Right lobe of liver (tissue), 6 donors: ENCODE measurements around the gene ADI1. TPM values are rescaled to one million over a fixed set of nuclear protein-coding genes. Genes with fewer than 3 reads are reported as not detected.

ENCODE experiments used
- ATAC-seq, 4 donors: fragments of 200-7000 bp; cut with Tn5 transposase; one replicate each; pipeline ENCODE4 v1.9.1; 2020; ENCODE audit warnings: mild to moderate bottlenecking in 4 of 4, moderate library complexity in 4 of 4
- DNase-seq, 3 donors: peaks; one replicate each; pipeline ENCODE4 v3.0.0-alpha.2; 2020
- H3K27ac ChIP-seq, 3 donors: fragments of 200-600 bp; one replicate each; pipeline ENCODE4 v1.8.0; 2022
- H3K27me3 ChIP-seq, 2 donors: fragments of 200-600 bp; one replicate each; pipeline ENCODE4 v1.8.0; 2022
- H3K36me3 ChIP-seq, 4 donors: fragments of 200-600 bp; sonication (generic) in 1 of 4; one replicate each; pipeline versions ENCODE4 v1.5.1 to v1.8.0; 2017 to 2022; ENCODE audit warnings: control low read depth in 1 of 4
- H3K4me1 ChIP-seq, 4 donors: fragments of 200-600 bp; sonication (generic) in 1 of 4; one replicate each; pipeline versions ENCODE4 v1.5.1 to v1.8.0; 2017 to 2022; ENCODE audit warnings: control low read depth in 1 of 4
- H3K4me3 ChIP-seq, 3 donors: fragments of 200-600 bp; one replicate each; pipeline ENCODE4 v1.8.0; 2022
- H3K9me3 ChIP-seq, 4 donors: fragments of 200-600 bp; sonication (generic) in 1 of 4; one replicate each; pipeline versions ENCODE4 v1.5.1 to v1.8.0; 2017 to 2022; ENCODE audit warnings: control low read depth in 1 of 4
- CTCF ChIP-seq, 4 donors: fragments of 200-600 bp in 3 of 4; fragments of 450-650 bp in 1 of 4; IDR thresholded peaks; one replicate each; pipeline versions ENCODE4 v1.5.1 to v1.8.0; 2016 to 2022; ENCODE audit warnings: antibody characterized with exemption in 4 of 4, mild to moderate bottlenecking in 2 of 4
- POLR2A ChIP-seq: fragments of 450-650 bp; IDR thresholded peaks from one replicate; pipeline ENCODE4 v1.6.1; 2017; ENCODE audit warnings: antibody characterized with exemption, mild to moderate bottlenecking
- WGBS: methylation state at CpG from one replicate; pipeline ENCODE4 v1.1.6; 2018; ENCODE audit warnings: low coverage, low lambda C conversion rate; ENCODE audit not compliant: insufficient coverage; ENCODE audit errors: missing lambda C conversion rate; 5-methylcytosine and 5-hydroxymethylcytosine counted together
- intact Hi-C, 2 donors: fragments of 100-400 bp; cut with DNase I; formaldehyde crosslinking; loops; one replicate each; pipeline versions ENCODE4 v1.11.2 to v1.14.1; 2022
- total RNA-seq, 6 experiments: library from RNA; depleted of rRNA in 2 of 6; stranded (reverse); fragments of >200 nt in 2 of 6; fragmentation: NEBNext Ultra II Directional in 3 of 6; extraction: Animal tissue kit (Norgen Biotek cat#: 25700) in 3 of 6; gene quantifications; one replicate each; pipeline versions ENCODE4 v1.1.0 to v1.2.4, GENCODE V29; 2016 to 2023
- donor health status: DM: no; HTN: yes; CAD: no.
- donor health status: DM: no; HTN: no; CAD: no.
- donor health status: DM: no; HTN: no; CAD: no.
- donor health status: DM: no; HTN: yes; CAD: no.
- donor health status: DM: no; HTN: yes; CAD: no.

ADI1 gene
- total RNA-seq, 6 experiments from 2014 or later, result 165 to 470 (median 246) TPM

GRCh38 chr2:3466966-3467365 is 52.4 kb downstream of the ADI1 start:
- Histone ChIP-seq H3K4me3 (no peak overlapping the region), H3K9me3 (no peaks in the 10 kb centered on the region), H3K36me3 (peaks cover 0 to 31% (median 7%) of the 10 kb centered on the region in 4 donors), H3K27ac (no peak overlapping the region), H3K4me1 (peaks cover 0 to 2% (median under 1%) of the 10 kb centered on the region in 4 donors), H3K27me3 (no peaks in the 10 kb centered on the region)
- ATAC-seq (no peak), DNase-seq (no peak)
- WGBS, result 92% methylated on average over 3 of the region's 14 CpGs
- TF ChIP-seq CTCF (IDR thresholded peaks at IDR 0.05), result no peak
- no peak for TF ChIP-seq POLR2A
- intact Hi-C loops, result no loop called here

- ATAC-seq (no peak), DNase-seq (no peak)
- Histone ChIP-seq H3K9me3 (no peaks in the 10 kb centered on the region), H3K4me3 (no peak overlapping the region), H3K27ac (no peak overlapping the region), H3K4me1 (peaks cover 0 to 5% (median under 1%) of the 10 kb centered on the region in 4 donors), H3K27me3 (no peaks in the 10 kb centered on the region), H3K36me3 (peaks cover 0 to 31% (median 7%) of the 10 kb centered on the region in 4 donors)
- intact Hi-C loops, result no loop called here
- TF ChIP-seq POLR2A (no peak), CTCF (IDR thresholded peaks at IDR 0.05) (no peak)
- WGBS, result no CpG with 5 or more reads among the region's 9 CpGs
Measured at GRCh38 chr2:3466482-3466863, 52.9 kb downstream of the ADI1 start.

- no peak for DNase-seq
- peaks cover 0 to 5% (median under 1%) of the 10 kb centered on the region in 4 donors for H3K4me1 ChIP-seq
- ATAC-seq, result peak in 1 of 4 donors; percentile 35
- 53% methylated on average over 7 of the region's 13 CpGs for WGBS
- peaks cover 0 to 31% (median 7%) of the 10 kb centered on the region in 4 donors for H3K36me3 ChIP-seq
- no peak overlapping the region for H3K27ac ChIP-seq
- H3K9me3 ChIP-seq, result no peaks in the 10 kb centered on the region
- intact Hi-C loops, result no loop called here
- H3K4me3 ChIP-seq, result no peak overlapping the region
- no peaks in the 10 kb centered on the region for H3K27me3 ChIP-seq
- TF ChIP-seq POLR2A, result no peak
- no peak for TF ChIP-seq CTCF (IDR thresholded peaks at IDR 0.05)
Measured at GRCh38 chr2:3465844-3466481, 53.4 kb downstream of the ADI1 start.

- TF ChIP-seq POLR2A (no peak), CTCF (IDR thresholded peaks at IDR 0.05) (no peak)
- Histone ChIP-seq H3K4me1 (peaks cover 0 to 5% (median under 1%) of the 10 kb centered on the region in 4 donors), H3K4me3 (no peak overlapping the region), H3K9me3 (no peaks in the 10 kb centered on the region), H3K27me3 (no peaks in the 10 kb centered on the region), H3K36me3 (peaks cover 0 to 30% (median 7%) of the 10 kb centered on the region in 4 donors), H3K27ac (no peak overlapping the region)
- 92% methylated on average over 16 of the region's 28 CpGs for WGBS
- no peak for ATAC-seq
- peak in 1 of 3 donors; percentile 13 for DNase-seq
- intact Hi-C loops, result no loop called here
Measured at GRCh38 chr2:3465328-3465727, 54.0 kb downstream of the ADI1 start.
